Vagina (tissue), 2 donors: Measurements from ENCODE around the gene APOB.

Experiments
- POLR2A ChIP-seq, 2 donors: fragments of 450-650 bp; IDR thresholded peaks; one replicate each; pipeline ENCODE4 v1.6.1; 2017; ENCODE audit warnings: antibody characterized with exemption in 2 of 2, mild to moderate bottlenecking in 2 of 2, moderate library complexity in 2 of 2
- POLR2AphosphoS5 ChIP-seq, 2 donors: sonication (generic); formaldehyde crosslinking; IDR thresholded peaks; one replicate each; pipeline ENCODE4 v1.9.0; 2017; ENCODE audit warnings: antibody characterized with exemption in 2 of 2, mild to moderate bottlenecking in 2 of 2, low read depth in 1 of 2; ENCODE audit not compliant: insufficient read depth in 1 of 2
- TF ChIP-seq, protein P1 (sequence below), 3 experiments: fragments of 450-650 bp in 2 of 3; fragments of 200-600 bp in 1 of 3; sonication (generic) in 1 of 3; IDR thresholded peaks; one replicate each; pipeline ENCODE4 v1.5.1; 2017 to 2019; ENCODE audit warnings: antibody characterized with exemption in 3 of 3, mild to moderate bottlenecking in 2 of 3, moderate library complexity in 2 of 3

DNA sequence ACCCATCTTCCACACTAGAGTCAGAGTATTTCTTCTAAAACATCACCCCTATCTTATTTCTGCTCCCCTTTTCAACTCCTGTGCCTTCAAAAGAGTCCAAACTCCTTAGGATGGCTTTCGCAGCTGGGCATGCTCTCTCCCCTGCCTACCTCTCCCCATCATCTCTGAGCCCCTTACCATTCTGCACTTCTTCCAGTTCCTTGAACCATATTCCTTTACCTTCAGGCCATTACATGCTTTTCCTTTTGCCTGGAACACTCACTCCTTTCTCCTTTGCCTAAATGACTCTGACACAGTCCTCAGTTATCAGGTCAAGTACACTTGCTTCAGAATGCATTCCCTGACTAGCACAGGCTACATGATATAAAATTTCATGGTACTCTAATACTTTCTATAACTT lies 22.4 kb downstream of the APOB start:
- TF ChIP-seq, protein P1, sequence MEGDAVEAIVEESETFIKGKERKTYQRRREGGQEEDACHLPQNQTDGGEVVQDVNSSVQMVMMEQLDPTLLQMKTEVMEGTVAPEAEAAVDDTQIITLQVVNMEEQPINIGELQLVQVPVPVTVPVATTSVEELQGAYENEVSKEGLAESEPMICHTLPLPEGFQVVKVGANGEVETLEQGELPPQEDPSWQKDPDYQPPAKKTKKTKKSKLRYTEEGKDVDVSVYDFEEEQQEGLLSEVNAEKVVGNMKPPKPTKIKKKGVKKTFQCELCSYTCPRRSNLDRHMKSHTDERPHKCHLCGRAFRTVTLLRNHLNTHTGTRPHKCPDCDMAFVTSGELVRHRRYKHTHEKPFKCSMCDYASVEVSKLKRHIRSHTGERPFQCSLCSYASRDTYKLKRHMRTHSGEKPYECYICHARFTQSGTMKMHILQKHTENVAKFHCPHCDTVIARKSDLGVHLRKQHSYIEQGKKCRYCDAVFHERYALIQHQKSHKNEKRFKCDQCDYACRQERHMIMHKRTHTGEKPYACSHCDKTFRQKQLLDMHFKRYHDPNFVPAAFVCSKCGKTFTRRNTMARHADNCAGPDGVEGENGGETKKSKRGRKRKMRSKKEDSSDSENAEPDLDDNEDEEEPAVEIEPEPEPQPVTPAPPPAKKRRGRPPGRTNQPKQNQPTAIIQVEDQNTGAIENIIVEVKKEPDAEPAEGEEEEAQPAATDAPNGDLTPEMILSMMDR (IDR thresholded peaks at IDR 0.05): no peak
- TF ChIP-seq POLR2AphosphoS5 (IDR thresholded peaks at IDR 0.05; ENCODE audit: insufficient read depth in 1 of 2, low read depth in 1 of 2): no peak
- no peak for TF ChIP-seq POLR2A (IDR thresholded peaks at IDR 0.05)
